BE2C (cell line): ENCODE results near the gene DNAJB13.

Experiments
- DNase-seq: peaks from one replicate; pipeline ENCODE4 v3.0.0-alpha.2; 2020
- H3K27me3 ChIP-seq: fragments of 250-450 bp; sonication (Bioruptor Pico); 2 replicates; pipeline ENCODE4 v1.5.1; 2020; ENCODE audit warnings: mild to moderate bottlenecking
- H3K36me3 ChIP-seq: fragments of 250-450 bp; sonication (Bioruptor Pico); 2 replicates; pipeline ENCODE4 v1.5.1; 2020; ENCODE audit warnings: mild to moderate bottlenecking
- H3K4me1 ChIP-seq: fragments of 250-450 bp; sonication (Bioruptor Pico); 2 replicates; pipeline ENCODE4 v1.5.1; 2020
- H3K4me3 ChIP-seq: 2 replicates; pipeline ENCODE4 v1.5.1; 2011; ENCODE audit warnings: low read depth, low read length
- H3K9me3 ChIP-seq: fragments of 250-450 bp; sonication (Bioruptor Pico); 2 replicates; pipeline ENCODE4 v1.5.1; 2020
- CTCF ChIP-seq: IDR thresholded peaks from 2 replicates; pipeline ENCODE4 v1.5.1; 2012; ENCODE audit warnings: mild to moderate bottlenecking, low read depth, low read length

The DNAJB13 gene

GRCh38 chr11:74004046-74004695, 53.3 kb downstream of the DNAJB13 start:
- Histone ChIP-seq H3K27me3 (no peaks in the 10 kb centered on the region), H3K4me3 (no peak overlapping the region), H3K36me3 (no peaks in the 10 kb centered on the region; the same call in 1 of the 2 replicates), H3K9me3 (no peaks in the 10 kb centered on the region), H3K4me1 (no peaks in the 10 kb centered on the region)
- DNase-seq = no peak
- TF ChIP-seq CTCF = no peak

- Histone ChIP-seq H3K27me3 (no peaks in the 10 kb centered on the region), H3K4me1 (no peaks in the 10 kb centered on the region), H3K9me3 (no peaks in the 10 kb centered on the region), H3K4me3 (no peak overlapping the region), H3K36me3 (no peaks in the 10 kb centered on the region; the same call in 1 of the 2 replicates)
- no peak for TF ChIP-seq CTCF
- no peak for DNase-seq
These were observed 54.2 kb downstream of the DNAJB13 start for GRCh38 chr11:74004759-74005615.

DNA sequence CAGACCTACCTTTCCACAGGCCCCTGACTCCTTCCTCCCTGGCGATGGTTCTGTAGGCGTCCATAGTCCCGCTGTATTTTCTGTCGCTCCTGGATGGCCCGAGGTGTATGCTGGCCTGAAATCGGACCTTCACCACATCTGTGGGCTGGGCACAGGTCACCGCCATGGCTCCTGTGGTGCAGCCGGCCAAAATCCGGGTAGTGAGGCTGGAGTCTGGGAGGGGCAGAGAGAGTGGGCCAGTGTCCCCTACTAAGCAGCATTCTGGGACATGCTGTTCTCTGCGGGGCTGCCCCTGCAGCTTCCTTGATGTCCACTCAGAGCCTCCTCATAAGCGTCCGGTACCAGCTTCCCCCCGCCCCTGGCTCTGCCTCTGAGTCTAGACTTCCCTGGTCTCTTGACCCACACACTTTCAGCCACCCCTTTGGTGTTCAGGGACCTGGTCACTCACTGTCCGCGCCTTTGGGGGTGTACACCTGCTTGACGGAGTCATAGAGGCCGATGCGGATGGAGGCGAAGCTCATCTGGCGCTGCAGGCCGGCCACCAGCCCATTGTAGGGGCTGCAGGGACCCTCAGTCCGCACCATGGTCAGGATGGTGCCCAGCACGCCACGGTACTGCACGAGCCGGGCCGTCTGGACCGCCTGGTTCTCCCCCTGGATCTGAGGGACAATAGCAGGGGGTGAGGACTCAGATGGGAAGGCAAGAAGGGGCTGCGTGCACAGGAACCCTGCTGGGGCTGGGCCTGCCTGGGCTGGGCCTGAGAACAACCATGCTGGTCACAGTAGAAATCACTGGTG, 55.1 kb downstream of the DNAJB13 start:
- Histone ChIP-seq H3K4me1 (no peaks in the 10 kb centered on the region), H3K9me3 (no peaks in the 10 kb centered on the region), H3K36me3 (no peaks in the 10 kb centered on the region; the same call in 1 of the 2 replicates), H3K27me3 (no peaks in the 10 kb centered on the region), H3K4me3 (no peak overlapping the region)
- TF ChIP-seq CTCF = no peak
- DNase-seq = no peak

DNA sequence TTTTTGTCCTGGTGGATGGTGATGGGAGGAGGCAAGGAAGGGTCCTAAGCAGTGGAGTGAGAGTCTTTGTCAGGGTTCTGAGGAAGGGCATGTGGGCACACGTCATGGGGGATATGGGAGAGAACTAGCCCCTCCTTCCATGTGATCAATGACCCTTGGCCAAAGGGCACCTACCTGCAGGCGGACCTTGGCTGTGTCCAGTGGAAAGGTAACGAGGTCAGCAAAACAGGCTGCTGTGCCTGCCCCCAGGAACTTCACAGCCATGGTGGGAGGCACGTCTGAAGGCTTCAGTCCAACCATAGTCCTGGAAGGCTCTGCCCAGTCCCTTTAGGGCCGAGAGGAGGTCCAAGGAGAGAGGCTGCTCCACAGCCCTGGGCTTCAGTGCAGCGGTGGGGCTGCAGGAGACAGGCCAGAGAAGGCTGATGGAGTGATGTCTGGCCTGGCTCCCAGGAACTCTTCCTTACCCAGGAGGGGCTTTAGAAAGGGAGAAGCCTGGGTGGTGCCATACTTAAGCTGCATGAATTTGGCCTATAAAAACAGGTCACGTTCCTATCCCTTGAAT, 56.0 kb downstream of the DNAJB13 start:
- TF ChIP-seq CTCF = no peak
- H3K27me3 ChIP-seq = no peaks in the 10 kb centered on the region
- no peaks in the 10 kb centered on the region for H3K9me3 ChIP-seq
- no peak for DNase-seq
- H3K4me1 ChIP-seq = no peaks in the 10 kb centered on the region
- no peaks in the 10 kb centered on the region; the same call in 1 of the 2 replicates for H3K36me3 ChIP-seq
- H3K4me3 ChIP-seq = no peak overlapping the region

DNA sequence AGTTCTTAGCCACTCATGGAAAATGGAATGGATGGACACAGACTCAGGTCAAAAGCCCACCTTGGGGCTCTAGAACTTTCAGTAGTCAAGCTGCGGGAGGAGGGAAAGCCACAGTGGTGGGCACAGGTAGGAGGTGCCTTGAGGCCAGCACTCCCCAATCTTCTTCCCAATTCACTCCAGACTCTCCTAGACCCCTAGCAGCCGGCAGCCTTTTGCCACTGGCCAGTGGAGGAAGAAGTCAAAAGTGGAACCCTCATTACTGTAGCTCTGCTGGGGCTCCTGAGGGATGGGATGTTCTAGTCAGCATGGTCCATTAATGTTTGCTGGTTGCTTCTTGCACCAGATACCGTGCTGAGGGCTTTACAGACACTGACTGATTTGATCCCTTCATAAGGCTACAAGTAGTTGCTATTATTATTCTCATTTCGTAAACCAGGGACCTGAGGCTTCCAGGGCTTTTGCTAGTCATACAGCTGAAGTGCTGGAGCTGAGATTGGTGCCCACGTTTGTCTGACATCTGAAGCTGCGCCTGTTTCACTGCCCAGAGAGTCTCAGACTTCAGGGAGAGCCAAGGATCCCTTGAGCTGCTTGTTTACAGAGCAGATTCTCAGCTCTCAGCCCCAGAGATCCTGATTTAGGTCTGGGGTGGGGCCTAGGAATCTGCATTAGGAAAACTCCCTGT, 57.0 kb downstream of the DNAJB13 start:
- H3K4me1 ChIP-seq = no peaks in the 10 kb centered on the region

More for the DNA sequence above, 57.0 kb downstream of the DNAJB13 start:
- no peaks in the 10 kb centered on the region for H3K27me3 ChIP-seq
- no peaks in the 10 kb centered on the region; the same call in 1 of the 2 replicates for H3K36me3 ChIP-seq
- no peak for DNase-seq
- TF ChIP-seq CTCF = no peak
- no peak overlapping the region for H3K4me3 ChIP-seq
- H3K9me3 ChIP-seq = no peaks in the 10 kb centered on the region
